ENCODE results near the gene KRT4. TPM values are rescaled to one million over a fixed set of nuclear protein-coding genes. Genes with fewer than 3 reads are reported as not detected.

KRT4 gene
- total RNA-seq, 1 donor from 2014 or later = 1.3 TPM

DNA sequence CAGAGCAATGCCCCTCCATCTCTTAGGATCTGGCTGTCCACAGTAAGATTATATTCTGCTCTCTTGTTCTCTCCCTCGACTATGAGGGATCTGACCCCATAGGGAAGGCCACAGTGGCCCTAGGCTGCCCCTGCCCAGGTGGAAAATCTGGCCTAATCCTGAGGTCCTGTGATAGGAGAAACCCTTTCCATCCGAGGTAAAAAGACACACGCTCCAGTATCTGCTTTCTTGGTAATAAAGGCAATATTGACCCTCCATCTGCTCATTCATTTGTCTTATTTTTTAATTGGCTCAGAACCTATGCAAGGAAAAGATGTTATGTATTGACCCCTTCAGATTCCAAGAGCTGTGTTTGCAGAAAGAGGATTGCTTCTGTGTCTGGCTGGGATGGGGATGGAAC, 46.5 kb downstream of the KRT4 start:
- Mint-ChIP-seq H3K9me3 (no peaks in the 10 kb centered on the region), H3K36me3 (no peaks in the 10 kb centered on the region), H3K4me1 (no peaks in the 10 kb centered on the region), H3K27ac (no peak overlapping the region), H3K27me3 (ENCODE audit: low read depth) (peaks cover 65% of the 10 kb centered on the region), H3K4me3 (no peak overlapping the region)
- DNase-seq (ENCODE audit: low spot score in 2 of 2, unreplicated experiment in 2 of 2) = no peak
- TF ChIP-seq, protein P1, sequence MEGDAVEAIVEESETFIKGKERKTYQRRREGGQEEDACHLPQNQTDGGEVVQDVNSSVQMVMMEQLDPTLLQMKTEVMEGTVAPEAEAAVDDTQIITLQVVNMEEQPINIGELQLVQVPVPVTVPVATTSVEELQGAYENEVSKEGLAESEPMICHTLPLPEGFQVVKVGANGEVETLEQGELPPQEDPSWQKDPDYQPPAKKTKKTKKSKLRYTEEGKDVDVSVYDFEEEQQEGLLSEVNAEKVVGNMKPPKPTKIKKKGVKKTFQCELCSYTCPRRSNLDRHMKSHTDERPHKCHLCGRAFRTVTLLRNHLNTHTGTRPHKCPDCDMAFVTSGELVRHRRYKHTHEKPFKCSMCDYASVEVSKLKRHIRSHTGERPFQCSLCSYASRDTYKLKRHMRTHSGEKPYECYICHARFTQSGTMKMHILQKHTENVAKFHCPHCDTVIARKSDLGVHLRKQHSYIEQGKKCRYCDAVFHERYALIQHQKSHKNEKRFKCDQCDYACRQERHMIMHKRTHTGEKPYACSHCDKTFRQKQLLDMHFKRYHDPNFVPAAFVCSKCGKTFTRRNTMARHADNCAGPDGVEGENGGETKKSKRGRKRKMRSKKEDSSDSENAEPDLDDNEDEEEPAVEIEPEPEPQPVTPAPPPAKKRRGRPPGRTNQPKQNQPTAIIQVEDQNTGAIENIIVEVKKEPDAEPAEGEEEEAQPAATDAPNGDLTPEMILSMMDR (IDR thresholded peaks at IDR 0.05; ENCODE audit: unreplicated experiment) = no peak

DNA sequence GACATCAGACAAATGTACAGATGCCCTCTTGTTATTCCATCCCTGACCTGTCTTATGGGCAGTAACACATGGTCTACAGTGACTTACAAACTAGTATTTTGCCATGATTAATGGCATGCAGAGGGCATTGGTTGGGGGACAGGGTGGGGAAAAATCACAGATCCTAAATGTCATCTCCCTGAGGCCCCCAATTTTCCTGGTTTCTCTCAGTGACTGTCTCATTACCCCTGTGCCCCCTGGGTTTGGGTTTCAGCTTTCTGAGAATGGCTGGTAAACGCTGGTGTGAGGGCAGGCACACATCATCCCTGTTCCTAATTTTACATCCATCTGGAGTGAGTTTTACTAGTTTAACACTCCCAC, 46.9 kb downstream of the KRT4 start:
- H3K27me3 Mint-ChIP-seq (ENCODE audit: low read depth) = peaks cover 61% of the 10 kb centered on the region
- no peak overlapping the region for H3K4me3 Mint-ChIP-seq
- TF ChIP-seq, protein P1 (IDR thresholded peaks at IDR 0.05; ENCODE audit: unreplicated experiment) = no peak
- no peak for DNase-seq (ENCODE audit: low spot score in 2 of 2, unreplicated experiment in 2 of 2)
- H3K36me3 Mint-ChIP-seq = no peaks in the 10 kb centered on the region
- no peak overlapping the region for H3K27ac Mint-ChIP-seq
- H3K4me1 Mint-ChIP-seq = no peaks in the 10 kb centered on the region
- no peaks in the 10 kb centered on the region for H3K9me3 Mint-ChIP-seq

DNA sequence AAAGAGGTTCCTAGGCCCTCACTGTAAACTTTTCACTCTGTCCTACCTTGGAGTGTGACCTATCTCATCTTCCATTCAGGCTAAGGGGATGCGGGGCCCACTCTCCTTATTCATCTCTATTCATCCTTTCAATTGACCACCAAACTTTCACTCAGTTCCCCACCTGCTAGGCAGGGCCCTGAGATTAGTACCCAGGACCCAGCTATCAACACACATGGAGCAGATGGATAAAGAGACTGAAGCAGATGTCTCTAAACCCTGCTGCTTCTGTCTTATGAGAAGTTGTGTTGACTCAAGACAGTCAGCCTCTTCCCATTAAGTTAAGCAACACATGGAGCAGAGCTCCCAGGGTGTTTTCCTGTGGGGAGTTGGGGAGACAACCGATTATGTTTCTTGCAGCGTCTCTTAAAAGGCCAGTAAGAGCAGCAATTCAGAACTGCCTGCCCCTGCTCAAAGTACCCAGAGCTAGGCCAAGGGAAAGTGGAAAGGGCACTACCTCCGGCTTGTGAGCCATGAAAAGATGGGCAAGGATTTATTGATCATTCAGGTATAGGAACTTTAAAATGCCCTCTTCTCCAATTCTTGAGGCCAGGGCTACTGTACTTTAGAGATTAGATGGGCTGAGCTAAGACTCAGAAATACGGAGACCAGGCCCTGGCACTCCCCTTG, 47.4 kb downstream of the KRT4 start:
- Mint-ChIP-seq H3K9me3 (no peaks in the 10 kb centered on the region), H3K27ac (no peak overlapping the region), H3K27me3 (ENCODE audit: low read depth) (peaks cover 57% of the 10 kb centered on the region), H3K4me3 (no peak overlapping the region), H3K36me3 (no peaks in the 10 kb centered on the region), H3K4me1 (no peaks in the 10 kb centered on the region)
- TF ChIP-seq, protein P1 (IDR thresholded peaks at IDR 0.05; ENCODE audit: unreplicated experiment) = no peak
- no peak for DNase-seq (ENCODE audit: low spot score in 2 of 2, unreplicated experiment in 2 of 2)

DNA sequence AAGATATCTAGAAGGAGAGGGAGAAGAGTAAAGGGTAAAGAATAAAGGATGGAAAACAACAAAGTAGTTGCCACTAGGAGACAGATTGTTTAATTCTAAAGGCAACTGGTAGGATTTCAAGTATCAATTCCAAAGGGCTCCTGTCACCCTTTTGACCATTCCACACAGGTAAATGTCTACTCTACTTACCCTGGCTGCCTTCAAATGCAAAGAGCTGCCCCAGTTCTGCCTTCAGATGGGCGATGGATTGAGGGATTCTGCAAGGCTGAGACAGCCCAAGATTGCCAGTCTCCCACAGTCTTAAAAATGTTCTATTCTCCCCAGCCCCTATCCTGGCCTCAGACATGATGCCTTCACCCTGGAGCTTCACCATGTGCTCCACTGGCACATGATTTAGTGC, 48.2 kb downstream of the KRT4 start:
- no peak for DNase-seq (ENCODE audit: low spot score in 2 of 2, unreplicated experiment in 2 of 2)
- Mint-ChIP-seq H3K9me3 (peaks cover 3% of the 10 kb centered on the region), H3K27ac (no peak overlapping the region), H3K27me3 (ENCODE audit: low read depth) (peaks cover 50% of the 10 kb centered on the region), H3K4me1 (no peaks in the 10 kb centered on the region), H3K36me3 (no peaks in the 10 kb centered on the region), H3K4me3 (no peak overlapping the region)
- TF ChIP-seq, protein P1 (IDR thresholded peaks at IDR 0.05; ENCODE audit: unreplicated experiment) = no peak

DNA sequence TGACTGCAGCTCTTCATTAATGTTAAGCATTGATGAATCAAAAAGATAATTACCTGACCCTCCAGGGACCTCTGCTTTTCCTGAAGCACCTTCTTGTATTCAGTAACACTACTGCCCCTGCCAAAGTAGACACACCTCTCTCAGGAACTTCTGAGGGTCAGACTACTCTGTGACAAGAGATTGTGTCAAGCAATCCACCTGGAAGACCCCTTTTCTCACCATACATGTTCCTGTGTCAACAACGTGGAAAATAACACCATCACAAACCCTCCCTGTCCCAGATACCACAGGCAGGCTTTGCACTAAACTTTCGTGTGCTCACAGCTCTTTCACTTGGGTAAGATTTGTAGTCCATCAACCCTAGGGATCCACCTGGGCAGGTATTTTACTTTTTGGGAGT, 49.9 kb downstream of the KRT4 start:
- H3K36me3 Mint-ChIP-seq = no peaks in the 10 kb centered on the region
- H3K4me1 Mint-ChIP-seq = no peaks in the 10 kb centered on the region
- no peak for DNase-seq (ENCODE audit: low spot score in 2 of 2, unreplicated experiment in 2 of 2)
- H3K27ac Mint-ChIP-seq = no peak overlapping the region
- no peak overlapping the region for H3K4me3 Mint-ChIP-seq
- H3K9me3 Mint-ChIP-seq = peaks cover 9% of the 10 kb centered on the region
- peaks cover 50% of the 10 kb centered on the region for H3K27me3 Mint-ChIP-seq (ENCODE audit: low read depth)
- TF ChIP-seq, protein P1 (IDR thresholded peaks at IDR 0.05; ENCODE audit: unreplicated experiment) = no peak

Data from mesothelial cell of epicardium (in vitro differentiated cells).